COLO668 (cell line): Measurements from ENCODE around the gene MAPK6.

Experiments used
- DNase-seq: peaks from one replicate; lab custom pipeline; 2025; ENCODE audit not compliant: unreplicated experiment; lab: John Stamatoyannopoulos, UW

Gene MAPK6

GRCh38 chr15:52102463-52102862, 83.4 kb downstream of the MAPK6 start:
- DNase-seq: no peak

- no peak for DNase-seq
Observed at GRCh38 chr15:52103217-52104207, 84.5 kb downstream of the MAPK6 start.

GRCh38 chr15:52104532-52105004, 85.5 kb downstream of the MAPK6 start:
- no peak for DNase-seq

- no peak for DNase-seq
Observed at GRCh38 chr15:52105846-52106245, 86.8 kb downstream of the MAPK6 start.

GRCh38 chr15:52106641-52107040, 87.6 kb downstream of the MAPK6 start:
- no peak for DNase-seq

GRCh38 chr15:52107238-52107637, 88.2 kb downstream of the MAPK6 start:
- DNase-seq: no peak

GRCh38 chr15:52109559-52110451, 90.8 kb downstream of the MAPK6 start:
- DNase-seq: no peak

GRCh38 chr15:52111517-52112202, 92.6 kb downstream of the MAPK6 start:
- DNase-seq: no peak

- DNase-seq: peak; percentile 76
Observed at GRCh38 chr15:52112203-52112750, 93.3 kb downstream of the MAPK6 start.

GRCh38 chr15:52113235-52113634, 94.2 kb downstream of the MAPK6 start:
- DNase-seq: no peak

- DNase-seq: no peak
Observed at GRCh38 chr15:52113708-52114107, 94.7 kb downstream of the MAPK6 start.

- DNase-seq: no peak
Observed at GRCh38 chr15:52114261-52115055, 95.4 kb downstream of the MAPK6 start.

GRCh38 chr15:52115598-52116427, 96.8 kb downstream of the MAPK6 start:
- no peak for DNase-seq
